ENCODE data around the gene STAP2.

Gene STAP2, protein sequence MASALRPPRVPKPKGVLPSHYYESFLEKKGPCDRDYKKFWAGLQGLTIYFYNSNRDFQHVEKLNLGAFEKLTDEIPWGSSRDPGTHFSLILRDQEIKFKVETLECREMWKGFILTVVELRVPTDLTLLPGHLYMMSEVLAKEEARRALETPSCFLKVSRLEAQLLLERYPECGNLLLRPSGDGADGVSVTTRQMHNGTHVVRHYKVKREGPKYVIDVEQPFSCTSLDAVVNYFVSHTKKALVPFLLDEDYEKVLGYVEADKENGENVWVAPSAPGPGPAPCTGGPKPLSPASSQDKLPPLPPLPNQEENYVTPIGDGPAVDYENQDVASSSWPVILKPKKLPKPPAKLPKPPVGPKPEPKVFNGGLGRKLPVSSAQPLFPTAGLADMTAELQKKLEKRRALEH

DNA sequence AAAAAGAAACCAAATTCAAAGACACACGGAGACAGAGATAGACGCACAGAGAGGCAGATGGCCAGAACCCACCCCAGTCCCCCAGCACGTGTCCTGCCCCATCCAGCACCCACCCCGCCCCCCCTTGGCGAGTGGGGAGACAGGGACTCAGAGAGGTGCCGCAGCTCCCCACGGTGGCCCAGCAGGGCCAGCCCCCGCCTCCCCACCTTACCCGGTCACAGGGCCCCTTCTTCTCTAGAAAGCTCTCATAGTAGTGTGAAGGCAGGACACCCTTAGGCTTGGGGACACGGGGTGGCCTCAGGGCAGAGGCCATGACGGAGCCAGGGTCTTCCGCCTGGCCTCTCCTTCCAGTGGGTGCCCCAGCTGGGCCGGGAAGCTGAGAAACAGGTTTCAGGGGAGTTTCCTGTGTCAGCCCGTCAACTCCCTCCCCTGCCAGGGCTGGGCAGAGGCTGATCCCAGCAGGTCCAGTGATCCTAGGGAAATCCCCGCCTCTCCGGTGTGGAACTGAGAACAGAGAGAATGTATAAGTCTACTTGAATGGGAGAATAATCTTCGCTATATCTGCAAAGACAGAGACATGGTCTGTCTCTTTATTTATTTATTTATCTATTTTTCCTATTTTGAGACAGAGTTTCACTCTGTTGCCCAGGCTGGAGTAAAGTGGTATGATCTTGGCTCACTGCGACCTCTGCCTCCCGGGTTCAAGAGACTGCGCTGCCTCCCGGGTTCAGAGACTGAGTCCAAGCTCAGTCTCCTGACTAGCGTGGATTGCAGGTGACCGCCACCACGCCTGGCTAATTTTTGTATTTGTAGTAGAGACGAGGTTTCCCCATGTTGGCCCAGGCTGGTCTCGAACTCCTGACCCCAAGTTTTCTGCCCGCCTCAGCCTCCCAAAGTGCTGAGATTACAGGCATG is at the start of gene STAP2:
STAP2 (minus strand) TSS at position 387 of the 915 bp plus-strand sequence; CDS start at position 313, 74 bp downstream.
- DNase-seq = no peak

GRCh38 chr19:4386041-4386782 is 47.6 kb upstream of the STAP2 start:
- no peak for DNase-seq

GRCh38 chr19:4385291-4386040 is 46.8 kb upstream of the STAP2 start:
- no peak for DNase-seq

DNA sequence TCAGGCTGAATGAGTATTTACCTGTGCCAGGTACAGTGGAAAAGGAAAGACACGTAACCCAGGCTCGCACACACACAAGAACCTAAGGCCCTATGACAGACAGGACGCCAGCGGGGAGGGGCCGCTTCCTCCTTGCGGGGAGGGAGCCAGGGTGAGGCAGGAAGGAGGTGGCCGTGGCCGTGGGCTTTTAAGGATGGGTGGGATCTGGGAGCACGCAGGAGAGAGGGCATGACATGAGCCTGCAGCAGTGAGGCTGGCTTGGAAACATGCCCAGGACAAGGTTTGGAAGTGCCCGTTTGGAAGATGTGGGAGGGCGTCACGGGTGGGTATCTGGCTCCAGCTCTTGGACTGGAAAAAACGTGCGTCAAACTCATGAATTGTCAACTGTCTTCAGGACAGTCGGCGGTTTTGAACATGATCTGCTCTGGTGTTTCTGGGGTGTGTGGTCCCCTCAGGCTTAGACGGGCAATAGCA is 41.7 kb upstream of the STAP2 start:
- DNase-seq = no peak

GRCh38 chr19:4379383-4380253 is 41.0 kb upstream of the STAP2 start:
- DNase-seq = no peak

DNA sequence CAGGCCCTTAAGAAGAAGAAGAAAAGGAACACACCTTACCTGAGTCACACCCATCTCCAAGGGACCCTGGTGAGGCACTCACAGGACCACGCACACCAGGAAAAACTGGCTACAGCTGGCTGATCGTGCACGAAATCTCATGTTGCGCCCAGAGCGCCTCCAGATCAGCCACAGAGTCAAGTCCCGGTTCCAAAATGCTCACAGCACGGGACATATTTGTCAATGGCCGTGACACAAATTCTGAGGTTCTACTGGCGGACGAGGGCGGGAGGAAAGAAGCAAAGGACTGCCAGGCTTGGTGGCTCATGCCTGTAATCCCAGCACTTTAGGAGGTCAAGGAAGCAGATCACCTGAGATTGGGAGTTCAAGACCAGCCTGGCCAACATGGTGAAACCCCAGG is 40.3 kb upstream of the STAP2 start:
- DNase-seq = no peak

- DNase-seq = no peak
Measured at GRCh38 chr19:4376991-4377781, 38.6 kb upstream of the STAP2 start.

DNA sequence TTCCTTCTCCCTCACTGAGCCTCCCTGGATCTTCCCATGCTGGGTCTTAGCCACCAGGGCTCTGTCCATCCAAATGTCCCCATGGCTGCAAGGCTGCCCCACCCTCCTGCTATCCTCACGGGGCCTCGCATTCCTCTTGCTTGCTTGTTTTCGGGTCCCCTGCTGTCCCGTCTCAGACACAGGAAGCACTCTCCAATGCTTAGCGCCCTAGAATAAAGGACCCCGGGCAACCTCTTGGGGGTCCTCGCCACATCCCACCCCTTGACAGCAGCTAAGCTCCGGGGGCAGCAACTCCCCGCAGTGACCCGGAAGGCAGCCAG is 38.0 kb upstream of the STAP2 start:
- DNase-seq = no peak

GRCh38 chr19:4376028-4376670 is 37.5 kb upstream of the STAP2 start:
- DNase-seq = no peak

DNA sequence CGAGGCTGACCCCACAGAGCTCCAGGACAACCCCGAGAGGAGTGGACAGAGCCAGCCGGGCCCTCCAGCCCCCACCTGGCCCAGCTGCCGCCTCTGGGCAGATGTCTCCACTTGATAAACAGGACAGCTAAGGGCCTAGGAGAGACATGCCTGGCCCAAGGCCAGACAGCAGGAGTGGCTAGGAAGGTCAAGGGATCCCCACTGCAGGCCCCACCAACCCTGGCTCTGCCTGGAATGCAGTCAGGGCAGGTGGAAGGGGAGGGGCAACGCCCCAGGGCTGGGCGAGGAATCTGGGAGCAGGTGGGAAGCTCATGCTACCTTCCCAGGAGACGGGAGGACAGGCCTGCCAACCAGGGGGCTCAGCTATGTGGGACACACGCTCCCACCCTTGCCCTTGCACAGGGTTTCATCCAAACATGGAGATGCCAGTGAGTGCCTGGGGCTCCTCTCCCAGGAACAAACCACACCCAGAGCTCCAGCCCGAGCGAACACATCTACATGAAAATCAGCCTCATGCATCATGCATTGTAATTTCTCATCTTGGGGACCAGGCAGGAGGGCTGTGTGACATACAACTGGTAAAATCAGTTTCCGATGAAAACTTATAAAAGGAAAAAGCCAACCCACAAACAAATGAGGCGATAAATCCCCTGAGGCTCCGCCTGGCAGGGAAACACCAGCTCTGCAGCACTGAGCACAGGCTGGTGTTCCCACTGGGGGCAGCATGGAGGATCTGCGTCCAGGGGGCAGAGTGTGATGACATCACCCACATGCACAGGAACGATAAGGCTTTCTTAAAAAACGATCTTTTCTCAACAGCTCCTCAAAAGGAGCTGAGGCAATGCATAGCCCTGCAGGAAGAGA is 36.8 kb upstream of the STAP2 start:
- DNase-seq = no peak

GRCh38 chr19:4374498-4375163 is 36.0 kb upstream of the STAP2 start:
- no peak for DNase-seq

GRCh38 chr19:4373601-4374497 is 35.2 kb upstream of the STAP2 start:
- DNase-seq = no peak

GRCh38 chr19:4373013-4373367 is 34.4 kb upstream of the STAP2 start:
- DNase-seq = no peak

DNA sequence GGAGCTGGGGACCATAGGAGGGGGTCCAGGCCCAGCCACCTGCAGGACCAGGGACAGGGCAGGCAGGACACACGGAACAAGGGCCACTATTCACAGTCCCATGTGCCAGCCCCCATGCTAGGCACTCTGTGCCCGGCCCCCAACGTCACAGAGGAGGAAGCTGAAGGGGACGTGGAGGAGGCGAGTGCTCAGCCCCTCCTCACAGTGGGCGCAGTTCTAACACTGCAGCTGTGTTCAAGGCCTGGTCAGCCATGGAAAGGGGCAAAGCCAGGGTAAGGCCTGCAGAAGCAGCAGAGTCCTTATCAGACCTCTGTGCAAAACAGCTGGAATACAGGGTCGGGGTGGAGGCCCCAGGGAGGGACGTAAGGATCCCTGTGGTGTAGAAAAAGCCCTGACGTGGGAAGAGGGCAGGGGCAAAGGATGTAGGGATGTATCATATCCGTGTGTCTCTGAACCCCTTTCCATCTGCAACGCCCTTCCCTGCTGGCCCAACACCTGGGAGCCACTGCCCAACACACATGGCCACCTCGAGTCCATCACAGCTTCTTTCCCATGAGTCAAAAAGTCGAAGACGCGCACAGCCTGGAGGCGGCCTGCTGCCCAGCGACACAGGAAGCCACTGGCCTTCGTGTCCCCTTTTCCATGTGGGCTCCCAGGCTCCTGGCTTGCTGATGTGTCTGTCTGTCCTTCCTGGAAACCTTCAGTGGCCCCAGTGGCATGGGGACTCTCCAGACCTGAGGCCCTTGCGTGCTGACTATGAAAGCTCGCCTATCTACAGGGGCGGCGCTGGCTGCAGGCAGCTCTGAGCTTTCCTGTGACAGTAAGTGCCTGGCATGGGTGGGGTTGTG is 33.8 kb upstream of the STAP2 start:
- no peak for DNase-seq

DNA sequence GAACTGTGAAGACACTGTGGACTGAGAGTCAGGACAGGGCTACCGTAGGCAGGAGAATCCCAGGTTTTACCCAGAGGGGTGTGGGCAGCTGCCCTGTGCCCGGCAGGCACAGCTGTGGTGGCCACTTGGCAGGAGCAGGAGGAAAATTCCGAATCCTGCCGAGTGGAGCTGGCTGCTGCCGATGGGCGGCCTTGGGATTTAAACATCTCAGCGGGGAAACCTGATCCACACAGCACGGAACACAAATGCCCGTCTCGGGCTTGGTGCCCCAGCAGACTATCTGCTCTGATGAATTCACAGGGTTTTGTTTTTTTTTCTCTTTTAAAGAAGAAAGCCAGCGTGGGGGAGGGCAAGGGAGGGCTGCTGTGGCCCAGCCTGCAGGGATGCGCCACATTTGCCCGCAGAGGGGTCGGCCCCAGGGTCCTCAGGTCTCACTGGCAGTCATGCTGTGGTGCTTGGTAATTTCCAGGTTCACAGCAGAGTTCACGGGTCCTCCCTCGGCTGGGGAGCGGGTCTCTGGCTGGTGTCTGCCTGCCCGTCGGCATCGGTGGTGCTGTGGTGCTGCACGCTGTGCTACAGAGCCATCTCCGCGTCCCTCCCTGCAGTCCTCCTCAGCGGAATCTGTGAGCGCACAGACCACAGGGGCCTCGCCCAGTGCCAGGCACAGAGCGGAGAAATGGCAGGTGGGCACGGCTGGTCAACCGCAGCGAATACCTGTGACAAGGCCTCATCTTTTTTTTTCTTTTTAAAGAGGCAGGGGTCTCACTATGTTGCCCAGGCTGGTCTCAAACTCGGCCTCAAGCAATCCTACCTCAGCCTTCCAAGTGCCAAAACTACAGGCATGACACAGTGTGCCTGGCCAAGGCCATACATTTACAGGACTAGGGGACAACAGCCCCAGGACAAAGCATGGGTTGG is 32.9 kb upstream of the STAP2 start:
- no peak for DNase-seq
